NK-92 (cell line): ENCODE measurements around the gene SGCD.
"Not testable (repeated sequence)": the region's sequence is repeated elsewhere in the genome, so short reads cannot be mapped to it uniquely, and the experiment has no call there.

Experiments used
- DNase-seq: peaks from one replicate; lab custom pipeline; 2025; ENCODE audit not compliant: unreplicated experiment; lab: John Stamatoyannopoulos, UW

The SGCD gene

DNA sequence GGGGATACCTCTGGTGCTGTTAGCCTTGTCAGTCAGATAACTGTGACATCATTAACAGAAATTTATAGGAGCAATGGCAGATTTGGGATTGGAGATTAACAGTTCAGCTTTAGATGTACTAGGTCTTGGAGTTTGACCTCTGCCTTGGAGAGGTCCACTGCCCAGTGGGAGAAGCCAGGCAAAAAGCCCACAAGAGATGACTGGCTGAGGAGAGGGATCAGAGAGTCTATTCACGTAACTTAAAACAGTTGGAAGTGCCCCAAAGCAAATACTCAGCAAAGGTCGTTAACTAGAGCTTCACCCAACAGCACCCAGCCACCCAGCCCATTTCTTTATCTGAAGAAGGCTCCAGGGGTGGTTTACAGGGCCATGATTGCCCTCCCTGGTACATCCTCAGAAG lies 290.5 kb downstream of the SGCD start:
- DNase-seq: no peak

DNA sequence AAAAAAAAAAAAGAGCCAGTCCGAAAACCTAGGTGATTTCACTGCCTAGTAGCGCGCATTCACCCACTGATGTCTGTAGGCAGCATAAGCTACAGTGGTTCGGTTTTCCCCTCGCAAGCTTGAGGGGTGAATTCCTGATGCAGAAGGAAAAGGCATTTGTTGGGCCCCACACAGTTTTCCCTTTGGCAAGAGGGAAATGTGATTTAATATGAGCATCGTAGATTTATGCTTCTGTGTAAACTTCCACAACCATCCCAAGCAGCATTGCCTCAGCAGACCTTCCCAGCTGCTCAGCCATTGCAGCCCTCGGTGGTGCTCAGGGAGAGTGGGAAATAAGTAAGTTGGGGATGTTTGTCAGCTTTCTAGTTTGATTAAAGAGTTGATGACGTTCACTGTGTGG lies 291.6 kb downstream of the SGCD start:
- no peak for DNase-seq

DNA sequence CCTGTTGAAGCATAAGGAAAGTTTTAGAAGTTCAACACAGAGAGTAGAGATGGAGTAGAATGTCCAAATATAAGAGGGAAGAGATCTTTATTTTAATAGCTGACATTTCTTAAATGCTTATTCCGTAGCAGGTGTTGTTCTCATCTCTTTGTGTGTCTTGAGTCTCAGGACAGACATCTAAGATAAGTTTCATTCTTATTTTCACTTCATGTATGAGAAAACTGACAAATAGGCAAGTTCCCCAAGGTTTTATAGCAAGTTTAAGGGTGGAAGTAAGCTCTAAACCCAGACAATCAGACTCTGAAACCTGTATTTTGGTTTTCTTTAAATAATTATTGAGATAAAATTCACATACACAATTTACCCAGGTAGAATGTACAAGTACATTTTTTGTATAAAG lies 294.8 kb downstream of the SGCD start:
- DNase-seq: no peak

DNA sequence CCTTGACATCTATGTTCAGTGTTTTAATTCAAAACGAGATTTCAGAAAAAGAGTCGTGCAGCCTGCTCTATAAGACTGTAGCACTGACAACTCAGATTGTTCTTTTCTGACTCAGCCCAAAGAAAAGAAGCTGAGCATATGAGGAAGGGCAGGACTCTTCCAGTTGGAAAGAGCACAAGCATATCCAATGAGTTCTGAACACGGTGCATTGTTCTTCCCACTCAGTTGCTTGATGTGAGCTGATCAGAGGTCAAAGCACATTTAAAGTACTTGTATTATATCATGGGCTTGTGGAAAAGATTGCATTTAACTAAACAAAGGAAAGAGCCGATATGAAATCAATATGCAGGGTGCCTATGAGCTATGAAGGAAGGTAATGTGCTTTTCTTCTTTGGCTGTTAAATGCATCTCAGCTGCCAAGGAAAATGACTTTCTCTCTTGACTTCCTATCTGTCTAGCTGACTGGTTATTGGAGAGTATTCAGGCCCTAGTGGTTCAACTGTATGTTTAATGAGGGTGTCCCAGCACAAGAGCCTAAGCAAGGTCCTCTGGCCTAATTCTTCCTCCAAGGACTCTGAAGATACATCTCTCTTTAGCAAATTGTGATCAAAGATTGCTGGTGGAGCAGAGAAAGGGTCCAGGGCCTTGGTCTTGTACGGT lies 296.5 kb downstream of the SGCD start:
- no peak for DNase-seq

DNA sequence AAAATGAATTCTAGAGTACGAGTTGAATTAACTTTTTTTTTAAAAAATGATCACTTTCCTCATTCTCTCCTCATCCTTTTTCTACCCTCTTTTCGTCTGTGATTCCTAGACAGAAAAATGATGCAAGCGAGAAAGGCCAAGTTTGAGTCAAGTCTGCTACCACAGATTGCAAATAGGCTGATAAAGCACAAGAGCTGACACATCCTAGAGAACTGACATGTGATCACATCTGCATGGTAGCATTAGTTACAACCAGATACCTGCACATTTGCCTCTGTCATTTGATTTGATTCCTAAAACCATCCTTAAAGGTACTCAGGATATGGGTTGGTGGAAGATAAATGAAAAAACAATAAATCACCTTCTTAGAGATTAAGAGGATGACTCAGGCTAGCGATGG lies 297.7 kb downstream of the SGCD start:
- DNase-seq: no peak

DNA sequence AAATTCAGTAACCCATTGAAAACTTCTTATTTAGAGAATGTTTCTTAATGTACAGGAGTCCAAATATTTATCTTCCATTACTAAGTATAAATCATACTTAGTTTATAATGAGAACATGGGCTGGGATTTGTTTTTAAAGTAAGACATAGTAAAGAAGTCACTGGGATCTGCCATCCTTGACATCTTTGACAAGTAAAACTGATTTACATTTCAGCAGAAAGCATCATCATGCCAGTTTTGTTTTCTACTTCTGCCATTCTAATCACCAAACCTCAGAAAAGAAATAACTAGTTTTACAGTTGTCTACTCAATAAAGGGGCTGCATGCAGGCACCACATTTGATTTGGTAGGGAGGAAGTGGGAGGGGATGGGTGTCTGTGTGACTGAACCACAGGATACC lies 301.5 kb downstream of the SGCD start:
- no peak for DNase-seq

DNA sequence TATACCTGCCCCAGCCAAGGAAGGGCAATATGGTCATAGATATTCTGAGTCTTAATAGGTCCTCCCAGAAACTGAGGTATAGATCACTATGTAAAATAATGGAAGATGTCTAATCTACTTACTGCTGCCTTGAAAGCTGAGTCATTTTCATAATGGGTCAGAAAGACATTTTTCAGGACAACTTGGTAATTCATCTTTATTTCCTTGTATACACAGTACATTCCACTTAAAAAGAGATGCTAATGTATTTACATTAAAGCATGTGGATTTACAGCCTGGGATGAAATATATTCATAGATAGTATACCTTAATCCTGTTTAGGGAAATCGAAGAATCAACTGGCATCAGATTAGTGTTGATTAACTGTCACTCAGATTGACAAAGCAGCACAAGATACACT lies 304.0 kb downstream of the SGCD start:
- no peak for DNase-seq

DNA sequence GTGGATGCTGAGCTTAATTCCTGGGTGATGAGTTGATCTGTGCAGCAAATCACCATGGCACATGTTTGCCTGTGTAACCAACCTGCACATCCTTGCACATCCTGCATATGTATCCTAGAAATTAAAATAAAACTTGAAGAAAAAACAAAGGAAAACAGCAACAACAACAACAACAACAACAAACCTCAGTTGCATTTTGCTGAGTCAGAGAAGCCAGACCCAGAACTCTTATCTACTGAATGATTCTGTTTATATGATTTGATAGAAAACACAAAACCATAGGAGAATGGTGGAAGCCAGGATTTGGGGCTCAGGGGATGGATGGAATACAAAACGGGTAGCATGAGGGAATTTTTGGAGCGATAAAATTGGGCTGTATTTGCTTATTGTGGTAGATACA lies 307.3 kb downstream of the SGCD start:
- DNase-seq: no peak

DNA sequence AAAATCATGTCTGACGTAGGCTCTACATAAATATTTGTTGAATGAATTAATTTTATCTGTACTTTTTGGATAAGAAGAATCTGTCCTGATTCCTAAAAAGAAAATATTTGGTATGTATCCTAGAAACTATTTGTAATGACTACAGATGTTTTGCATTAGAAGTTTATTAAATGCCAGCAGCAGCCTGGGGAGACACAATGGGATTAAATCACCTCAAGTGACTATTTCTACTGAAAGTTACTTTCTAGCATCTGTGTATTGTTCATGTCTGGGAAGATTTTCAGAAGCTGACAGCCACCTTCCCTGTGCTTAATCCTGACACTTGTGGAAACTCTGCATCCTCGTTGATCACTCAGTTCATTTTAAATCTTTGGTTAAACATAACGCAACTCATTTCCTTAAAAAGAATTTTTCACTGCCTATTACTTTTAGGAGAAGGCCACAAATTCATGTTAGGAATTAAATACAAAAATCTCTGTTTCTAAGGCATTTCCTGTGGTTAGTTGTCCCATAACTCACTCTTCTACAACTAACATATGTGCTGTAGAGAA lies 313.8 kb downstream of the SGCD start:
- no peak for DNase-seq

DNA sequence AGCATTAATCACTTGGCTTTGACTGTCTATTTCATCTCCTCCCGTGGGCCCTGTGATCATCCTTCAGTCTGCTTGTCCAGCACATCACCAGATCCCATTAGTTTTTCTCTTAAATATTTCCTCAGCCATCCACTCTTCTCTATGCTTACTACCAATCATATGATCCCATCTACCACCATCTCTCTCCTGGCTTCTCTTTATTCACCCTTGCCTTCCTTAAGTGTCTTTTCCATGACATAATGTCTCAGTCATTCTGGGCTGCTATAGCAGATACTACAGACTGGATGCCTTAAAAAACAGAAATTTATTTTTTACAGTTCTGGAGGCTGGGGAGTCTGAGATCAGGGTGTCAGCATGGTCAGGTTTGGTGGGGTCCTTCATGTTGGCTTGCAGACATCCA lies 314.7 kb downstream of the SGCD start:
- no peak for DNase-seq

DNA sequence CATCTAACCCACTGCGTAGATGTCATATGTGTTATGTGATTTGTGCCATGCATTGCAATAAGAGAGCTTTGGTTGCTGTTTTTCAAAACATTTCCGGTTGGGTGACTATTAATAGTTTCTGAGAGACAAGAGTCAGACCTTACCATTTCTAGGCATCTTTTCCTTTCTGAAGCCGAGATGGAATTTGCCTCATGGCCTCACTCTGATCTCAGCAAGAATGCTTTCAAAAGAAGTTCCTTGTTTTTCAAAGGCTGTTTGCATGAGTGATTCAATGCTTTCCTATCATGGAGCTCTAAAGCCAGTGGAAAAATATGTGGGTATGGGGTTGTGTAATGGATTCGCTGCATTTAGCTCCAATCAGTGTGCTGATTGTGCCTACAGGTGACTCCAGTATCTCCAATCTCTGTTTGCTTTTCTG lies 320.1 kb downstream of the SGCD start:
- no peak for DNase-seq

DNA sequence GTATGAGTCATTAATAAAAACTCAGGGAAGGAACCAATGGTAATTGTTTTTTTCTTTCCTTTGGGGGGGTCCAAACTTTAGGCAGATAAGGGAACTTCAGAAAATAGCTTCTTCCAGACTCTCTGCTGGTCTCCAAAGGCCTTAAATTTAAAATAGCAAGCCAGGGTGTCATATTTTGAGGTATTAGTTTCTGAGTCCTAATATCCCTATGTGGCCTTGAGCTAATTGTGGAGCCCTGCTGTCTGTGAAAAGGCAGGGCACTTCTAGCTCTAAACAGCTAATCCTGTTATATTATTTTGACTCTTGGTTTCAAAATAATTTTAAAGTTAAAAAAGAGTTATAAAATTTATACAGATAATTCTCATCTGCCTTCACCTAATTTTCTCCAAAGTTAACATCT lies 327.5 kb downstream of the SGCD start:
- DNase-seq: no peak

DNA sequence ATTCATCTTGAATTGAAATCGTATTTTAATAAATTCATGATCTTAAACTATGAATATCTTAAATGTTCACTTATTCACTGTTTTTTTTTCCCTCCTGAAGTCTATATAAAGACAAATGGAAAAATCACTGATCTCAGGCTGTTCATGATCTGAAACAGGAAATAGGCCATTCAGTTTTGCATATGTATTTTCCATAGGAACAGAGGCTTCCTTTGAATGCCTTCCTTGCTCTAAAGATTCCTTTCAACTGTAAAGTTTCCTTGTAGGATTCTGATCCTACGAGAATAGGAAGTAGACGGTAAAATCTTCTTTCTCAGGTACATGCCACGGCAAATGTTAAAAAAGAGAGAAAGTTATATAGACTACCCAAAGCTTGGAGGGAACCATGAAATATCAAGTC lies 328.8 kb downstream of the SGCD start:
- DNase-seq: no peak

DNA sequence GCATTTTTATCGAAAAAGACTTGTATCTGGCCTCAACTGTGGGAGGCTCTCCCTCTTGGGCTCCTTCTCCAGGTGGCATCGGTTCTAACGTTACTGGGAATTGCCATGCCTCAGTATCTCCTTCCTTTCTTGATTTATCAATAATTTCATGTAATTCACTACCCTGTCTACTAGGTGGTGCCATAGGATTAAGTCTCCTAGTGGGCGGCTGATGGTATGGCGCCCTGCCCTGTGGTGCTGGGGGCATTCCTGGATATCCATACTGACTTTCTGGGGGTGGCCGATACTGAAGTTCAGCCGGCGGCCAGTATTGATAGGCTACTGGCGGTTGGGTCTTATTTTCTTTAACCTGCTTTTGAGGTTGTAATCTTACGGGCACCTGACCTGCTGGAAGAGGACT lies 337.9 kb downstream of the SGCD start:
- not testable (repeated sequence) for DNase-seq

DNA sequence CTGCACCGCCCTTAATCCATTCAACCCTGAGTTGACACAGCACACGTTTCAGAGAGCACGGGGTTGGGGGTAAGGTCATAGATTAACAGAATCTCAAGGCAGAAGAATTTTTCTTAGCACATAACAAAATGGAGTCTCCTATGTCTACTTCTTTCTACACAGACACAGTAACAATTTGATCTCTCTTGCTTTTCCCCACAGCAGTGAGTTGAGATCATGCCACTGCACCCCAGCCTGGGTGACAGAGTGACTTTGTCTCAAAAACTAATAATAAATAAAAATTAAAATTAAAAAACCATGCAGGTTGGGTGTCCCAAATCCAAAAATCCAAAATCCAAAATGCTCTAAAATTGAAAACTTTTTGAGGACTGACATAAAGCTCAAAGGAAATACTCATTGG lies 339.7 kb downstream of the SGCD start:
- DNase-seq: not testable (repeated sequence)

DNA sequence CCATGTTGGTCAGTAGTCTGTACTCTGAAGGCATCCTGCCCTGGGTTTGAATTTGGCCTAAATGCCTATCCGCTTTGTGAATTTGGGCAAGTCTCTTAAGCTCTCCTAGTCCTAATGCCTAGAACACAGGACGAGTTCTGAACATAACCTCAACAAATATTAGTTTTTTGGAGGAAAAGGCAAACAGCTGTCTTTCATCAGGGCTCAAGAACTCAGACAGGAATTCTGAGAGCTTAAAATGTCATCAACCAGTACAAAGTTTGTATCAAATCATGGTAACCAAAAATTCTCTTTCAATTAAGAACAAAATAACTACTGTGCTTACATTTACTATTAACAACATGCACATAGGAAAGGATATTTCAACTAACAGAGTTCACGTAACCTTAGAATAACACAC lies 340.7 kb downstream of the SGCD start:
- no peak for DNase-seq

DNA sequence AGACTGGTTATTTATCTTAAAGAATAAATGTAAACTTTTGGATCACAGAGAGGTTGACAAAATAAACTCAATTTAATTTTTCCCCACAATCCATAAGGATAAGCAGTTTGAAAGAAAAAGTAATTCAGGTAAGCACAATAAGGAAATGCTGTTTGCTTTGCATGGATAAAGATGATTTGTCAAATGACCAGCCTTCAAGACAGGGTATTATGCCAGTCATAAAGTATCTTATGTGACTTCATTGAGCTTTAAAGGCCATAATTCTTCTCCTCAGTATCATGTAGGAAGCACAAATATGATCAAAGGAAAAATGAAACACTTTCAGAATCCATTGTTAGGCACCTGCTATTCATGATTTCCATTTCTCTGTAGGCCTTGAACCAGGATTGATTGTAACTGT lies 342.5 kb downstream of the SGCD start:
- DNase-seq: no peak

DNA sequence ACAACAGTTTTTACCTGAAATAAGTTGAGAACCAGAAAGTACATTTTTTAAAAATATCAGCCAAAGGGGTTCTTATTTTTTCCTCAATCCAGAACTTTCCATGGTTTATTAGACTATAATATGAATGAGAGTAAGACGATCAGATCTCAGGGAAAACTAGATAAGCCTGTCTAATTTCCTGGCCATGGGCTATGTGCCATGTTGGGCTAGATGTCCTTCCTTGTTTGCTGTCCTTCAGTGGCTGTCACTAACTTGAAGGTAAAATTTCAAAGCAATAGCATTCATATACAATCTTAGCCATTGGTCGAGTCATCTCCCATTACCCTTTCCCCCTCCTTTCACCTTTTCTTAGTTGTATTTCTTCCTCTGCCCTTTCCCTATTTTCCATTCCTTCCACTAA lies 343.7 kb downstream of the SGCD start:
- DNase-seq: no peak

DNA sequence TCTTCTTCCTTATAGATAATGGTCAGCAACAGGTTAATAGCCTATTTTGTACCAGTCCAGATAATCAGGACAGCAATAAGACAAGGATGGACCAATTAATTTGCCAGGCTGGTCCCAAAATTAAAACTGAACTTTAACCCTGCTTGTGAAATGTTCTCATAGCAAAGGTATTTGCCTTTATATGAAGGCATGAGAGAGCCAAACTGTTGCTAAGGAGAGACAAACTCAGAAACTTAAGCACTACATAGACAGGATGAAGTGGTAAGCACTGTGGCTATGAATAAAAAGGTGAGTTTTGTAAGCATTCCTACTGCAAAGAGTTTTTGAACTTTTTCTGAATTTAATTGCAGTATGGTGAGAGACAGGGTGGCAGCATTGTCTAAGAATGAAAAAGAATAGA lies 348.4 kb downstream of the SGCD start:
- no peak for DNase-seq

DNA sequence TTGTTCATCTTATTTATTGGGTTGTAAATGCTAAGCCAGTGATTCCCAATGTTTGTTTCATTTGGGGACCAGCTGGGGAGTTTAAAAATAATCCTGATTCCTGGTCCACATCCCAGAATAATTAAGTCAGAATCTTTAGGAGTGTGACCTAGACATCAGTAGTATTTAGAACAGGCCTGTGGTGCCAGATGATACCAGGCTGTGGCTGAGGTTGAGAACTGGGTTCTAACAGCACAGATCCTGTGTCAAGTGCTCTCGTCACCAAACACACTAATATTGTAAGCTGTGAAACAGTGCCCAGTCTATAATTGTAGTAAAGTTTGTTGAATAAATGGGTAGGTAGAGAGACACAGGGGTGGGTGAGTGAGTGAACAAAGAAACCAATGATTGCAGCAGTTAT lies 351.0 kb downstream of the SGCD start:
- no peak for DNase-seq

DNA sequence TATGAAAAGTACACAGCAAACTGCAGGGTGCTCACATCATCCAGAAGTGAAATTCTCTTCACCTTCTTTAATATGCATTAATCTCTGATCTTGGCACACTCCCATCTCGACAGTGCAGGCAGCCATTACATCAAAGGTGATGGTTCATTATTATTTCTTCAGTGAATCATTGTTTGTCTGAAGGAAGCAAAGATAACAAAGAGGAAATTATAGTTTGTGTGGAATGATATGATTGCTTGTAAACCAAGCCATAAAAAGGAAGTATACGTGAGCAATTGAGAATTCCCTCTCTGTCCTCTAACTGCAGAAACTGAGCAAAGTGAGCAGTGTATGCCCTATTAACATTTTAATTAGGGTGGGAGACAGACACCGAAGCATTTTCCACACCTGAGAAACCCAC lies 351.5 kb downstream of the SGCD start:
- DNase-seq: no peak

DNA sequence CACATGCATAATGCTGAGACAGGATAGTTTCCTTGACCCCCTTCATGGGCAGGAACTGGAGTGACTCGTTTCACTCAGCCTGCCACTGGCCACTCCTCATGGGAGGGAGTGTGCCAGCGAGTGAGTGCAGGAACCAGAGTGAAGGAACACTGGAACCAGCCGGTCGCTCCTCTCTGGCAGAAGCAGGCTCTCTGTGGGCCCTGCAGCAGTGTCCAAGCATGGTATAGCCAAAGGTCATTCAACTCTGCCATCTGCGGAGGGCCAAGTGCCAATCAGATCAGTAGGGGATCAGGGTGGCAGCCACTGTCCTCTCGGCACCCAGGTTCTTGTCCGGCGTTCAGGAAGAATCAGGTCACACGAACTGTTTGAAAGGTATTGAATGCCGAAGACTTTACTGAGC lies 353.9 kb downstream of the SGCD start:
- DNase-seq: no peak

DNA sequence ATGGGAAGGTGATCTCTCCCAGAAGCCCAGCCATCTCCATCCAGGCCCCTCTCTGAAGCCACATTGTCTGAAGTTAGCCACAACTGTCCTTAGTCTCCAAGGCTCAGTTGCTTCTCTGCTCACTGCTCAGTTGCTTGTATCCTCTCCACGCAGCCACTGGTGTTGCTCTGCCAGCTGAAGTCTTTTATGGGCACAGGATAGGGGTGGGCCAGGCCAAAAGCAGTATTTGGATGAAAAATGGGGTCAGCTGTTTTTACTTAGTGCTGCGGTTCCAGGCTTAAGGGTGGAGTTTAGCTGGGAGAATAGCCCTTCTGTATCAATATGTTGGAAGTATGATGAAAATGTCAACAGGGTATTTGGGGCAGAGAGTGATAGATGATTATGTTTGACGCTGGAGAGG lies 354.3 kb downstream of the SGCD start:
- DNase-seq: no peak
